Measurements from ENCODE around the gene GJD2.

The GJD2 gene

DNA sequence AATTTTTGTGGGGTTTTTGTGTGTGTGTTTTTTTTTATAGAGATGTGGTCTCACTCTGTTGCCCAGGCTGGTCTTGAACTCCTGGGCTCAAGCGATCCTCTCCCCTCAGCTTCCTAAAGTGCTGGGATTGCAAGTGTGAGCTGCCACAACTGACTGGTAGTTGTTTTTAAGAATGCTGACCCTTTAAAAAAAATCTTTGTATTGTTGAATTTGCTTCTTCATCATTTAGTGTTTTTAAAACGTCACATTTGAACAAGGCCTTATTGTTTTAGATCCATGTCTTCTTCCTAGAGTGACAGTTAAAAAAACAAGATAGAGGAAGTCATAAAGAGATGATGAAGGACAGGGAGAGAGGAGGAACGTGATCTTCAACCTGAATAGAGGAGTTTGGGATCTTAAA, 24.1 kb downstream of the GJD2 start:
- no peak overlapping the region for H3K4me2 ChIP-seq (ENCODE audit: low read depth, low read length, poor library complexity, severe bottlenecking)
- TF ChIP-seq CTCF (IDR thresholded peaks at IDR 0.05; ENCODE audit: insufficient read depth, low read length, poor library complexity, severe bottlenecking) (no peak), EZH2phosphoT487 (conservative IDR thresholded peaks at IDR 0.05; ENCODE audit: low read length) (no peak)
- no peak overlapping the region for H3K9ac ChIP-seq (ENCODE audit: low read length)
- no peaks in the 10 kb centered on the region for H3F3A ChIP-seq (ENCODE audit: insufficient read depth)
- H3K36me3 ChIP-seq (ENCODE audit: low read length), result no peaks in the 10 kb centered on the region
- no peak overlapping the region for H2AFZ ChIP-seq (ENCODE audit: low read depth, low read length, severe bottlenecking)
- H4K20me1 ChIP-seq (ENCODE audit: low read depth, low read length), result no peaks in the 10 kb centered on the region
- no peaks in the 10 kb centered on the region for H3K9me2 ChIP-seq (replicated peaks; ENCODE audit: insufficient read depth, low read length)
- no peaks in the 10 kb centered on the region for H3K79me2 ChIP-seq (ENCODE audit: insufficient read depth, low read length)
- H3K4me3 ChIP-seq (ENCODE audit: insufficient read depth, low read length, poor library complexity, severe bottlenecking), result no peak overlapping the region
- no peak overlapping the region for H3K27ac ChIP-seq (ENCODE audit: low read depth, low read length)
- H3K9me3 ChIP-seq (ENCODE audit: insufficient read depth, low read length), result no peaks in the 10 kb centered on the region
- H3K27me3 ChIP-seq (ENCODE audit: low read length), result no peaks in the 10 kb centered on the region

- Histone ChIP-seq H3K9me2 (replicated peaks; ENCODE audit: insufficient read depth, low read length) (no peaks in the 10 kb centered on the region), H3K9me3 (ENCODE audit: insufficient read depth, low read length) (no peaks in the 10 kb centered on the region), H3K4me2 (ENCODE audit: low read depth, low read length, poor library complexity, severe bottlenecking) (no peak overlapping the region), H3K9ac (ENCODE audit: low read length) (no peak overlapping the region), H3K4me3 (ENCODE audit: insufficient read depth, low read length, poor library complexity, severe bottlenecking) (no peak overlapping the region), H3K79me2 (ENCODE audit: insufficient read depth, low read length) (no peaks in the 10 kb centered on the region), H3K27me3 (ENCODE audit: low read length) (no peaks in the 10 kb centered on the region), H4K20me1 (ENCODE audit: low read depth, low read length) (no peaks in the 10 kb centered on the region), H2AFZ (ENCODE audit: low read depth, low read length, severe bottlenecking) (no peak overlapping the region), H3K36me3 (ENCODE audit: low read length) (no peaks in the 10 kb centered on the region), H3K27ac (ENCODE audit: low read depth, low read length) (no peak overlapping the region), H3F3A (ENCODE audit: insufficient read depth) (no peaks in the 10 kb centered on the region)
- TF ChIP-seq EZH2phosphoT487 (conservative IDR thresholded peaks at IDR 0.05; ENCODE audit: low read length), result no peak
These were observed 24.9 kb downstream of the GJD2 start for GRCh38 chr15:34729886-34730285.

DNA sequence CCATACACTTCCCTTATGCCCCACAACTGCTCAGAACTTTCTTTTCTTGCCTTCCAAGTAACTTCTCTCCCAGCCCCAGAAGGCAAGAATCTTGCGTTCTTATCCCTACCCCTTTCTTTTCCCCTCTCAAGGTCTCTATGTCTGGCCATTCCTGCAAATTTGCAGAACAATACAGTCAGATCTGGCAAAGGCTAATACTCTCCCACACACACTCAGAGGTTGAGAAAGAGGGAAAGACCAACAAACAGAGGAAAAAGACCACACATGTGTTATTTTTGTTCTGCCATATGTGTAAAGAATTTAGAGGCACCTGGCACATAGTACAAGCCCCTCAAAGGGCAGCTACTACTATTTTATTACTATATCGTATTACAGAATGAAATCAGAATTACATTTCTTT, 25.7 kb downstream of the GJD2 start:
- no peaks in the 10 kb centered on the region for H3K27me3 ChIP-seq (ENCODE audit: low read length)
- TF ChIP-seq EZH2phosphoT487 (conservative IDR thresholded peaks at IDR 0.05; ENCODE audit: low read length), result no peak

GRCh38 chr15:34726406-34727100, 28.2 kb downstream of the GJD2 start:
- H3K4me2 ChIP-seq (ENCODE audit: low read depth, low read length, poor library complexity, severe bottlenecking), result no peak overlapping the region
- H3K9me2 ChIP-seq (replicated peaks; ENCODE audit: insufficient read depth, low read length), result no peaks in the 10 kb centered on the region
- no peaks in the 10 kb centered on the region for H3K9me3 ChIP-seq (ENCODE audit: insufficient read depth, low read length)
- TF ChIP-seq CTCF (IDR thresholded peaks at IDR 0.05; ENCODE audit: insufficient read depth, low read length, poor library complexity, severe bottlenecking), result no peak
- no peak for TF ChIP-seq EZH2phosphoT487 (conservative IDR thresholded peaks at IDR 0.05; ENCODE audit: low read length)
- no peak overlapping the region for H3K9ac ChIP-seq (ENCODE audit: low read length)
- no peaks in the 10 kb centered on the region for H3K27me3 ChIP-seq (ENCODE audit: low read length)
- H3K27ac ChIP-seq (ENCODE audit: low read depth, low read length), result no peak overlapping the region
- H4K20me1 ChIP-seq (ENCODE audit: low read depth, low read length), result no peaks in the 10 kb centered on the region
- no peaks in the 10 kb centered on the region for H3F3A ChIP-seq (ENCODE audit: insufficient read depth)
- H3K36me3 ChIP-seq (ENCODE audit: low read length), result no peaks in the 10 kb centered on the region
- no peak overlapping the region for H2AFZ ChIP-seq (ENCODE audit: low read depth, low read length, severe bottlenecking)
- H3K4me3 ChIP-seq (ENCODE audit: insufficient read depth, low read length, poor library complexity, severe bottlenecking), result no peak overlapping the region
- H3K79me2 ChIP-seq (ENCODE audit: insufficient read depth, low read length), result no peaks in the 10 kb centered on the region

More for the DNA sequence above, 25.7 kb downstream of the GJD2 start:
- H3K36me3 ChIP-seq (ENCODE audit: low read length), result no peaks in the 10 kb centered on the region
- H3K27ac ChIP-seq (ENCODE audit: low read depth, low read length), result no peak overlapping the region
- no peak overlapping the region for H2AFZ ChIP-seq (ENCODE audit: low read depth, low read length, severe bottlenecking)
- H3K79me2 ChIP-seq (ENCODE audit: insufficient read depth, low read length), result no peaks in the 10 kb centered on the region
- no peak overlapping the region for H3K9ac ChIP-seq (ENCODE audit: low read length)
- H3K9me2 ChIP-seq (replicated peaks; ENCODE audit: insufficient read depth, low read length), result no peaks in the 10 kb centered on the region
- no peaks in the 10 kb centered on the region for H4K20me1 ChIP-seq (ENCODE audit: low read depth, low read length)
- H3K9me3 ChIP-seq (ENCODE audit: insufficient read depth, low read length), result no peaks in the 10 kb centered on the region
- no peak overlapping the region for H3K4me3 ChIP-seq (ENCODE audit: insufficient read depth, low read length, poor library complexity, severe bottlenecking)
- H3F3A ChIP-seq (ENCODE audit: insufficient read depth), result no peaks in the 10 kb centered on the region
- H3K4me2 ChIP-seq (ENCODE audit: low read depth, low read length, poor library complexity, severe bottlenecking), result no peak overlapping the region
